GM15510 (cell line): ENCODE results near the gene UCKL1.
A peak's percentile ranks its signal among the peaks of the same experiment; 100 is the strongest.

Experiments
- POLR2A ChIP-seq: IDR thresholded peaks from 3 replicates; pipeline ENCODE4 v1.6.1; 2011; ENCODE audit warnings: borderline replicate concordance; ENCODE audit not compliant: insufficient read length; ENCODE audit errors: extremely low read depth

Gene UCKL1

GRCh38 chr20:63953764-63954429, 2.3 kb downstream of the UCKL1 start:
- TF ChIP-seq POLR2A: no peak

DNA sequence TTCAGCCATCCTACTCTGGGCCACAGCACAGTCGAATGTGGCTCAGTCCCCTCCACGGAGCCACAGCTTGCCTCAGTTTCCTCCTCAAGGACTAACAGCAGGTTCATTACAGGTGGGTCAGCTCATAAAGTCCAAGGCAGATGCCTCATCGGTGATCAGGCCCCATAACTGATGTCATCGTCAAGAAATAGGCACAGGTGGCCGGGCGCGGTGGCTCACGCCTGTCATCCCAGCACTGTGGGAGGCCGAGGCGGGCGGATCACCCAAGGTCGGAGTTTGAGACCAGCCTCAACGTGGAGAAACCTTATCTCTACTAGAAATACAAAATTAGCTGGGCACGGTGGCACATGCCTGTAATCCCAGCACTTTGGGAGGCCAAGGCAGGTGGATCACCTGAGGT, 3.4 kb downstream of the UCKL1 start:
- TF ChIP-seq POLR2A: no peak

GRCh38 chr20:63952210-63952535, 4.0 kb downstream of the UCKL1 start:
- TF ChIP-seq POLR2A: no peak

GRCh38 chr20:63951398-63952209, 4.6 kb downstream of the UCKL1 start:
- no peak for TF ChIP-seq POLR2A

DNA sequence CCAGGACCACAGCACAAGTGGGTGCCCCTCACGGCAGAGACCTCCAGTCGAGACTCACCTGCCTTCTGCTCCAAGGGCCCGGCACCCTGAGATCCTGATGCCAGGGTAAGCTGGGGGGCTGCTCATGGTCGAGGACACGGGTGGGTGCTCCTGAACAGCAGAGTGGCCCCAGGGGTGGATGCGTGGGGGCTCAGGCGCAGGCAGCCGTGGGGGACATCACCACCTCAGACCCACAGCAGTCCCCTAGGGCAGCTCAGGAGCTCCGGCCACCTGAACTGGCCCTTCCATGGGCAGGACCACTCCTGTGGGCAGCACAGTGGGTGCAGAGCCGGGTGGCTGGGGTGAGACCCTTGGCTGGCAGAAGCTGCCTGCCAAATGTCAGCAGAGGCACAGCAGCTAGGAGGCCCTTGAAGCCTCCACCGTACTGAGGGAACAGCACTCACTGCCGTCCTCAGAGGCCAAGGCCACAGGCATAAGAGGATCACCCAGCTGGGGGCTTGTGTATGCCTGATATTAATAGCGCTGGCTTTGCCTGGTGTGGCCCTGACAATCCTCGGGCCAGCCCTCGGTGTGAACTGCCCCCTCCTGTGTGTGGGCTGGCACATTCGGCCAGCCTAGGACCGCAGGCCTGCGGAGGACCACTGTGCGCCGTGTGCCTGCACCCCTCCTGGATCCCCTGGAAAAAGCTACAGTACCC, 5.4 kb downstream of the UCKL1 start:
- TF ChIP-seq POLR2A: no peak

- TF ChIP-seq POLR2A: no peak
Measured at GRCh38 chr20:63947638-63948456, 8.4 kb downstream of the UCKL1 start.

DNA sequence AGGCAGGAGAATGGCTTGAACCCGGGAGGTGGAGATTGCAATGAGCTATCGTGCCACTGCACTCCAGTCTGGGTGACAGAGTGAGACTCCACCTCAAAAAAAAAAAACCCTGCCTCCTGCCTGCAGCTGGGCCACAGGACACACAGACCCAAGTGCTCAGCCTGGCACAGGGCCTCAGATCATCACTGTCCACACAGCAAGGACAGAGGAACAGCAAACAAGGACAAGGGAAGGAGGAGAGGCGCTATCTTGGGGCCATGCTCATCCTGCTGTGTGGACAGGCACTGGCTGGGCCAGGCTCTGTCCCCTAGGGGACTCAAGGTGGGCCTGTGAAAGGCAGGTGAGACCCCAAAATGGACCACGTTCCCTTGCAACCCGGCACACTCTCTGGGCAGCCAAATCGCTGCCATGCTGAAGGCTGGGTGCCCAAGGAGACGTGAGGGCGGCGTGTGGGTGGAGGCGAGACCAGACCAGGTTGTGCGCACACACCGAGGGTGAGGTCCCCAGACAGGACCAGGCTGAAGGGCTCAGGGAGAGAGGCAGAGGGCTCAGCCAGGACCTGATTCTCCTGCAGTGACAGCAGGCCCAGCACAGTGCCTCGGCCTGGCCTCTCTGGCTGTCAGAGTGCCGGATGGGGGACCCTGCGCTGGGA, 9.1 kb downstream of the UCKL1 start:
- TF ChIP-seq POLR2A: no peak

DNA sequence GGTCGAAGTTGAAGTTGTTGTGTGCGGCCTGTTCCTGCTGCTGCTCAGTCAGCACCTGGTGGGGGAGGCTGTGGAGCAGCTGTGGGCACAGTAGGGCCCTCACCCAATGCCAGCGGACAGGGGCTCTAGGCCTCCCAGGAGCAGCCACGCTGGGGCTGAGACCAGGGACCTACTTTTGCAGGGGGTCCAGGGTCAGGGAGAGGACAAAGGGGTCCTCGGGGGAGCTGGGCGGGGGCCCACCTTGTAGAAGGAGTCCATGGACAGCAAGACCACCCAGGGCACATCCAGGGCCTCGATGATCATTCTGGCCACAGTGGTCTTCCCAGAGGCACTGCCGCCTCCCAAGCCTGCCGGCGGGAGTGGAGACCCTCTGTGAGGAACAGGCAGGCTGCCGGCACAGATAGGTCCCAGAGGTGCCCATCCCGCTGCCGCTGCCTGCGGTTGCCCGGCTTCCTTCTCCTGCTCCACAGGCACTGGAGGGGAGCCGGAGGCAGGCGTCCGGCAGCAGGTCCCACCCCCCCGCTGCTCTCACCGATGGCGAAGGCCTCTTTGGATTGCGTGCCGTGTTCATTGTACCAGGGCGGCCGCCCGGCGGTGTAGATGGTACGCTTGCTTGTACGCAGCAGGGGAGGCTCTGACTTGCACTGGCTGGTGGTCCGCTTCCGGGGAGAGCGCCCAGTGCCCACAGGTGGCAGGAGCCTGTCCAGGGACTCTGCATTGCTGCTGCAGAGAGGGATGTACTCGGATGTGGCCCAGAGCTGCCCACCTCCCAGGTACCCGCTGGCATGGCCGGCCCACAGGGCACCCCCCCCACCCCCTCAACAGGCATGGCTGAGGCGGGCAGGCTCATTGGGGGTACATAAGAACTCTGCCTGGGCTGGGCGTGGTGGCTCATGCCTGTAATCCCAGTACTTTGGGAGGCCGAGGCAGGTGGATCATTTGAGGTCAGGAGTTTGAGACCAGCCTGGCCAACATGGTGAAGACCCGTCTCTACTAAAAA, 10.0 kb downstream of the UCKL1 start:
- TF ChIP-seq POLR2A: no peak

DNA sequence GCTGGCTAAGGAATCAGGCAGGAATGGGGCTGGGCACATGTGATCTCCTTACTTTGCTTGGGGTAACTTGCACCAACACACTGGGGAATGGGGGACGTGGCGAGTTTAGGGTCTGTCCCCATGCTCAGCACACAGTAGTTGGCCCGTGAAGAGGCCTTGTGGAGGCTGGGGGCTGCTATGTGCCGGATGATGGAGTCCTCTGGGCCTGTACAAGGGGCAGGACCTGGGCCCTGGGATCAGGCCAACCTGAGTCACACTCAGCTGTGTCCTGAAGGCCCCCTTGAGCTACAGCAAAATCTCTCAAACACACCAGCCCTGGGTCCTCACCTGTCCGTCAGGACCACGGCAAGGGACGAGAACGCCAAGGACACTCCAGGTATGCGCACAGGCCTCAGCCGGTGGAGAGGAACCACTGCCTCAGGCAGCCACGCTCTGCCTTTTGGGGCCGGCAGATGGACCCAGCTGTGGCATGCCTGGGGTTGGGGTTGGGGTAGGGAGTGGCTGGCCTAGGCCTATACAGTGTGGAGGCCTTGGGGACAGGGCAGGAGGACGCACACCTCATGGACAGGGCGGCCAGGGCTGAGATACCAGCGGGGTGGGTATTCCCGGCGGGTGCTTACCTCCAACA, 11.1 kb downstream of the UCKL1 start:
- no peak for TF ChIP-seq POLR2A

- peak; percentile 16 for TF ChIP-seq POLR2A
Measured at GRCh38 chr20:63944078-63944941, 11.9 kb downstream of the UCKL1 start.

GRCh38 chr20:63943808-63944077, 12.5 kb downstream of the UCKL1 start:
- TF ChIP-seq POLR2A: no peak
